ELR (cell line): ENCODE results near the gene CCDC60.

Source experiments
- DNase-seq: peaks from one replicate; pipeline ENCODE4 v3.0.0-alpha.2; 2015; ENCODE audit warnings: low read depth

CCDC60 gene

GRCh38 chr12:119447126-119447525, 112.6 kb downstream of the CCDC60 start:
- DNase-seq, result no peak

- no peak for DNase-seq
Observed at GRCh38 chr12:119447618-119448017, 113.1 kb downstream of the CCDC60 start.

GRCh38 chr12:119448611-119449131, 114.1 kb downstream of the CCDC60 start:
- DNase-seq, result no peak

- no peak for DNase-seq
Observed at GRCh38 chr12:119450771-119451170, 116.2 kb downstream of the CCDC60 start.

GRCh38 chr12:119456824-119457223, 122.3 kb downstream of the CCDC60 start:
- DNase-seq, result no peak

GRCh38 chr12:119457271-119457670, 122.7 kb downstream of the CCDC60 start:
- DNase-seq, result no peak

GRCh38 chr12:119459481-119459880, 125.0 kb downstream of the CCDC60 start:
- DNase-seq, result no peak

- no peak for DNase-seq
Observed at GRCh38 chr12:119460876-119461275, 126.3 kb downstream of the CCDC60 start.

- no peak for DNase-seq
Observed at GRCh38 chr12:119461636-119462214, 127.2 kb downstream of the CCDC60 start.

GRCh38 chr12:119463211-119463926, 128.8 kb downstream of the CCDC60 start:
- DNase-seq, result no peak

- no peak for DNase-seq
Observed at GRCh38 chr12:119468296-119468695, 133.8 kb downstream of the CCDC60 start.

- DNase-seq, result no peak
Observed at GRCh38 chr12:119475650-119476049, 141.1 kb downstream of the CCDC60 start.

- no peak for DNase-seq
Observed at GRCh38 chr12:119476951-119477350, 142.4 kb downstream of the CCDC60 start.

GRCh38 chr12:119479121-119479561, 144.6 kb downstream of the CCDC60 start:
- no peak for DNase-seq

GRCh38 chr12:119480551-119480950, 146.0 kb downstream of the CCDC60 start:
- DNase-seq, result no peak

- no peak for DNase-seq
Observed at GRCh38 chr12:119486599-119487154, 152.1 kb downstream of the CCDC60 start.

- DNase-seq, result no peak
Observed at GRCh38 chr12:119491814-119492213, 157.3 kb downstream of the CCDC60 start.

- DNase-seq, result no peak
Observed at GRCh38 chr12:119500209-119500608, 165.7 kb downstream of the CCDC60 start.

GRCh38 chr12:119501052-119501451, 166.5 kb downstream of the CCDC60 start:
- no peak for DNase-seq

GRCh38 chr12:119505001-119505400, 170.5 kb downstream of the CCDC60 start:
- DNase-seq, result peak; percentile 10

GRCh38 chr12:119512772-119513497, 178.4 kb downstream of the CCDC60 start:
- DNase-seq, result peak; percentile 15

GRCh38 chr12:119528241-119528640, 193.7 kb downstream of the CCDC60 start:
- DNase-seq, result peak; percentile 7

GRCh38 chr12:119540476-119540875, 205.9 kb downstream of the CCDC60 start:
- no peak for DNase-seq
